ENCODE results near the gene INPP5D.

DNA sequence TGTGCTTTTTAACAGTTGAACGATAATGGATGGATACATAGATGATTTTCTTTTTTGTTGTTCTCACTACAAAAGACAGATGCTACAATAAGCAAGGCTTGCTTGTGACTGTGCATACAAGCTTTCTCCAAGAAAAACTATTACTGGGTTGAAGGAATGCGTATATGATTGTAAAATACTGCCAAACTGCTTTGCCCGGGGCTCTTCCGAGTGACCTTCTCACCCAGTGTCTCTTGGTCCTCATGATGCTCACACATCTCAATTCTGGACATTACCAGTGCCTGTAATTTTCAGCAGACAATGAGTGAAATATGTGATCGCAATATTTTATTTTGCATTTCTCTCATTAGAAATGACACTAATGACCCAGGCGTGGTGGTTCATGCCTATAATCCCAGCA lies 35.9 kb downstream of the INPP5D start:
- TF ChIP-seq, protein P1, sequence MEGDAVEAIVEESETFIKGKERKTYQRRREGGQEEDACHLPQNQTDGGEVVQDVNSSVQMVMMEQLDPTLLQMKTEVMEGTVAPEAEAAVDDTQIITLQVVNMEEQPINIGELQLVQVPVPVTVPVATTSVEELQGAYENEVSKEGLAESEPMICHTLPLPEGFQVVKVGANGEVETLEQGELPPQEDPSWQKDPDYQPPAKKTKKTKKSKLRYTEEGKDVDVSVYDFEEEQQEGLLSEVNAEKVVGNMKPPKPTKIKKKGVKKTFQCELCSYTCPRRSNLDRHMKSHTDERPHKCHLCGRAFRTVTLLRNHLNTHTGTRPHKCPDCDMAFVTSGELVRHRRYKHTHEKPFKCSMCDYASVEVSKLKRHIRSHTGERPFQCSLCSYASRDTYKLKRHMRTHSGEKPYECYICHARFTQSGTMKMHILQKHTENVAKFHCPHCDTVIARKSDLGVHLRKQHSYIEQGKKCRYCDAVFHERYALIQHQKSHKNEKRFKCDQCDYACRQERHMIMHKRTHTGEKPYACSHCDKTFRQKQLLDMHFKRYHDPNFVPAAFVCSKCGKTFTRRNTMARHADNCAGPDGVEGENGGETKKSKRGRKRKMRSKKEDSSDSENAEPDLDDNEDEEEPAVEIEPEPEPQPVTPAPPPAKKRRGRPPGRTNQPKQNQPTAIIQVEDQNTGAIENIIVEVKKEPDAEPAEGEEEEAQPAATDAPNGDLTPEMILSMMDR (IDR thresholded peaks at IDR 0.05; ENCODE audit: insufficient read depth, low read depth, low read length), result no peak
- no peak for TF ChIP-seq EZH2 (IDR thresholded peaks at IDR 0.05; ENCODE audit: insufficient read depth, low read length)
